Measurements from ENCODE around the gene EEF2.

Gene EEF2

GRCh38 chr19:3964256-3965194 lies 20.7 kb downstream of the EEF2 start:
- H3K4me1 ChIP-seq (ENCODE audit: control insufficient read depth in 1 of 2, insufficient read depth in 1 of 2, low read depth in 1 of 2, low read length in 1 of 2) = no peaks in the 10 kb centered on the region
- no peak overlapping the region for H3K4me3 ChIP-seq (ENCODE audit: low read depth in 1 of 2, low read length in 1 of 2)
- H3K36me3 ChIP-seq = peaks cover 97% of the 10 kb centered on the region
- H3K27ac ChIP-seq = no peak overlapping the region
- no peaks in the 10 kb centered on the region for H3K9me3 ChIP-seq
- no peak for TF ChIP-seq CTCF (IDR thresholded peaks at IDR 0.05)
- H3K27me3 ChIP-seq = no peaks in the 10 kb centered on the region

GRCh38 chr19:3963458-3964255 lies 21.6 kb downstream of the EEF2 start:
- no peak for TF ChIP-seq CTCF (IDR thresholded peaks at IDR 0.05)
- H3K4me3 ChIP-seq (ENCODE audit: low read depth in 1 of 2, low read length in 1 of 2) = no peak overlapping the region
- H3K27me3 ChIP-seq = no peaks in the 10 kb centered on the region
- no peak overlapping the region for H3K27ac ChIP-seq
- H3K4me1 ChIP-seq (ENCODE audit: control insufficient read depth in 1 of 2, insufficient read depth in 1 of 2, low read depth in 1 of 2, low read length in 1 of 2) = no peaks in the 10 kb centered on the region
- peaks cover 97% of the 10 kb centered on the region for H3K36me3 ChIP-seq
- H3K9me3 ChIP-seq = no peaks in the 10 kb centered on the region

- no peak overlapping the region for H3K4me3 ChIP-seq (ENCODE audit: low read depth in 1 of 2, low read length in 1 of 2)
- H3K9me3 ChIP-seq = no peaks in the 10 kb centered on the region
- no peaks in the 10 kb centered on the region for H3K4me1 ChIP-seq (ENCODE audit: control insufficient read depth in 1 of 2, insufficient read depth in 1 of 2, low read depth in 1 of 2, low read length in 1 of 2)
- H3K36me3 ChIP-seq = peaks cover 94% of the 10 kb centered on the region
- TF ChIP-seq CTCF (IDR thresholded peaks at IDR 0.05) = no peak
- H3K27me3 ChIP-seq = no peaks in the 10 kb centered on the region
- H3K27ac ChIP-seq = no peak overlapping the region
Measured at GRCh38 chr19:3961007-3961406, 24.3 kb downstream of the EEF2 start.

GRCh38 chr19:3959766-3960131 lies 25.5 kb downstream of the EEF2 start:
- no peaks in the 10 kb centered on the region for H3K27me3 ChIP-seq
- no peak for TF ChIP-seq CTCF (IDR thresholded peaks at IDR 0.05)
- H3K27ac ChIP-seq = no peak overlapping the region
- H3K9me3 ChIP-seq = no peaks in the 10 kb centered on the region
- peaks cover 91% of the 10 kb centered on the region for H3K36me3 ChIP-seq
- H3K4me3 ChIP-seq (ENCODE audit: low read depth in 1 of 2, low read length in 1 of 2) = no peak overlapping the region
- no peaks in the 10 kb centered on the region for H3K4me1 ChIP-seq (ENCODE audit: control insufficient read depth in 1 of 2, insufficient read depth in 1 of 2, low read depth in 1 of 2, low read length in 1 of 2)

- Histone ChIP-seq H3K4me3 (ENCODE audit: low read depth in 1 of 2, low read length in 1 of 2) (no peak overlapping the region), H3K4me1 (ENCODE audit: control insufficient read depth in 1 of 2, insufficient read depth in 1 of 2, low read depth in 1 of 2, low read length in 1 of 2) (no peaks in the 10 kb centered on the region), H3K27ac (no peak overlapping the region), H3K9me3 (no peaks in the 10 kb centered on the region), H3K27me3 (no peaks in the 10 kb centered on the region), H3K36me3 (peaks cover 84% of the 10 kb centered on the region)
- TF ChIP-seq CTCF (IDR thresholded peaks at IDR 0.05) = no peak
Measured at GRCh38 chr19:3958836-3959765, 26.2 kb downstream of the EEF2 start.
